ENCODE results near the gene GRAP2. TPM values are rescaled to one million over a fixed set of nuclear protein-coding genes. Genes with fewer than 3 reads are reported as not detected.

Gene GRAP2
- total RNA-seq, 2 experiments from 2014 or later: 137 to 138 TPM

- DNase-seq: no peak
- Mint-ChIP-seq H3K4me1 (peaks cover 11% of the 10 kb centered on the region), H3K27ac (no peak overlapping the region), H3K9me3 (no peaks in the 10 kb centered on the region), H3K36me3 (ENCODE audit: low read depth) (peaks cover 91% of the 10 kb centered on the region), H3K27me3 (no peaks in the 10 kb centered on the region), H3K4me3 (no peak overlapping the region)
- ChIA-PET CTCF (interaction anchor here (1.0 to 1.6 kb wide), 4 partner anchors 10 to 158 kb away, joined by 3 to 4 read pairs (median 3); no protein-coding TSS in a partner anchor), POLR2A (interaction anchor here (0.6 kb wide), 1 partner anchor 404 kb away, joined by 4 read pairs; no protein-coding TSS in a partner anchor)
Measured at GRCh38 chr22:39967103-39967829, 66.4 kb downstream of the GRAP2 start.

- Mint-ChIP-seq H3K27ac (peak overlapping the region; percentile 76), H3K27me3 (no peaks in the 10 kb centered on the region), H3K4me3 (no peak overlapping the region), H3K36me3 (ENCODE audit: low read depth) (peaks cover 92% of the 10 kb centered on the region), H3K4me1 (peaks cover 1% of the 10 kb centered on the region), H3K9me3 (no peaks in the 10 kb centered on the region)
- DNase-seq: no peak
- POLR2A ChIA-PET: no interaction called here
- CTCF ChIA-PET: interaction anchor here (0.7 to 1.6 kb wide), 4 partner anchors 9 to 159 kb away, joined by 3 to 4 read pairs (median 3); no protein-coding TSS in a partner anchor
Measured at GRCh38 chr22:39967996-39968972, 67.4 kb downstream of the GRAP2 start.

GRCh38 chr22:39970742-39971141 lies 69.9 kb downstream of the GRAP2 start:
- no peaks in the 10 kb centered on the region for H3K4me1 Mint-ChIP-seq
- DNase-seq: no peak
- H3K36me3 Mint-ChIP-seq (ENCODE audit: low read depth): peaks cover 85% of the 10 kb centered on the region
- POLR2A ChIA-PET: no interaction called here
- H3K9me3 Mint-ChIP-seq: no peaks in the 10 kb centered on the region
- CTCF ChIA-PET: interaction anchor here (0.6 to 1.7 kb wide), 3 partner anchors 8 to 232 kb away, joined by 3 to 5 read pairs (median 3); no protein-coding TSS in a partner anchor
- H3K27me3 Mint-ChIP-seq: no peaks in the 10 kb centered on the region
- H3K4me3 Mint-ChIP-seq: no peak overlapping the region
- no peak overlapping the region for H3K27ac Mint-ChIP-seq

- ChIA-PET POLR2A (no interaction called here), CTCF (interaction anchor here (0.6 kb wide), 1 partner anchor 1733 kb away, joined by 4 read pairs; no protein-coding TSS in a partner anchor)
- peaks cover 3% of the 10 kb centered on the region for H3K4me1 Mint-ChIP-seq
- no peak overlapping the region for H3K4me3 Mint-ChIP-seq
- no peak overlapping the region for H3K27ac Mint-ChIP-seq
- no peaks in the 10 kb centered on the region for H3K27me3 Mint-ChIP-seq
- peaks cover 84% of the 10 kb centered on the region for H3K36me3 Mint-ChIP-seq (ENCODE audit: low read depth)
- DNase-seq: no peak
- no peaks in the 10 kb centered on the region for H3K9me3 Mint-ChIP-seq
Measured at GRCh38 chr22:39972641-39973040, 71.8 kb downstream of the GRAP2 start.

- CTCF ChIA-PET: interaction anchor here (0.7 kb wide), 1 partner anchor 9 kb away, joined by 3 read pairs; no protein-coding TSS in a partner anchor
- H3K36me3 Mint-ChIP-seq (ENCODE audit: low read depth): peaks cover 80% of the 10 kb centered on the region
- DNase-seq: no peak
- no peaks in the 10 kb centered on the region for H3K9me3 Mint-ChIP-seq
- H3K27ac Mint-ChIP-seq: no peak overlapping the region
- no peak overlapping the region for H3K4me3 Mint-ChIP-seq
- H3K4me1 Mint-ChIP-seq: peaks cover 7% of the 10 kb centered on the region
- POLR2A ChIA-PET: no interaction called here
- no peaks in the 10 kb centered on the region for H3K27me3 Mint-ChIP-seq
Measured at GRCh38 chr22:39973656-39974055, 72.8 kb downstream of the GRAP2 start.

- ChIA-PET CTCF (interaction anchor here (0.7 kb wide), 1 partner anchor 9 kb away, joined by 3 read pairs; no protein-coding TSS in a partner anchor), POLR2A (no interaction called here)
- H3K9me3 Mint-ChIP-seq: no peaks in the 10 kb centered on the region
Measured at GRCh38 chr22:39974065-39974464, 73.2 kb downstream of the GRAP2 start.

GRCh38 chr22:39979048-39979447 lies 78.2 kb downstream of the GRAP2 start:
- peaks cover 36% of the 10 kb centered on the region for H3K36me3 Mint-ChIP-seq (ENCODE audit: low read depth)
- CTCF ChIA-PET: interaction anchor here (1.1 kb wide), 1 partner anchor 11 kb away, joined by 3 read pairs; no protein-coding TSS in a partner anchor
- POLR2A ChIA-PET: no interaction called here

More at GRCh38 chr22:39974065-39974464, 73.2 kb downstream of the GRAP2 start:
- Mint-ChIP-seq H3K36me3 (ENCODE audit: low read depth) (peaks cover 76% of the 10 kb centered on the region), H3K4me3 (no peak overlapping the region), H3K4me1 (peaks cover 10% of the 10 kb centered on the region), H3K27ac (no peak overlapping the region), H3K27me3 (no peaks in the 10 kb centered on the region)
- DNase-seq: no peak

GRCh38 chr22:39979458-39979857 lies 78.6 kb downstream of the GRAP2 start:
- ChIA-PET POLR2A (no interaction called here), CTCF (interaction anchor here (1.1 kb wide), 1 partner anchor 10 kb away, joined by 3 read pairs; no protein-coding TSS in a partner anchor)
- no peak overlapping the region for H3K27ac Mint-ChIP-seq
- H3K36me3 Mint-ChIP-seq (ENCODE audit: low read depth): peaks cover 37% of the 10 kb centered on the region
- H3K27me3 Mint-ChIP-seq: no peaks in the 10 kb centered on the region
- H3K4me1 Mint-ChIP-seq: peaks cover 28% of the 10 kb centered on the region
- H3K4me3 Mint-ChIP-seq: no peak overlapping the region
- no peak for DNase-seq
- no peaks in the 10 kb centered on the region for H3K9me3 Mint-ChIP-seq

More at GRCh38 chr22:39979048-39979447, 78.2 kb downstream of the GRAP2 start:
- no peak overlapping the region for H3K27ac Mint-ChIP-seq
- no peaks in the 10 kb centered on the region for H3K27me3 Mint-ChIP-seq
- peaks cover 26% of the 10 kb centered on the region for H3K4me1 Mint-ChIP-seq
- no peaks in the 10 kb centered on the region for H3K9me3 Mint-ChIP-seq
- no peak for DNase-seq
- no peak overlapping the region for H3K4me3 Mint-ChIP-seq

- ChIA-PET POLR2A (no interaction called here), CTCF (no interaction called here)
- Mint-ChIP-seq H3K36me3 (ENCODE audit: low read depth) (peaks cover 30% of the 10 kb centered on the region), H3K9me3 (no peaks in the 10 kb centered on the region), H3K4me1 (peaks cover 38% of the 10 kb centered on the region), H3K27me3 (no peaks in the 10 kb centered on the region), H3K4me3 (no peak overlapping the region), H3K27ac (no peak overlapping the region)
- no peak for DNase-seq
Measured at GRCh38 chr22:39980596-39980995, 79.7 kb downstream of the GRAP2 start.

- Mint-ChIP-seq H3K4me3 (no peak overlapping the region), H3K27me3 (no peaks in the 10 kb centered on the region), H3K36me3 (ENCODE audit: low read depth) (peaks cover 6% of the 10 kb centered on the region), H3K4me1 (peaks cover 37% of the 10 kb centered on the region), H3K27ac (no peak overlapping the region), H3K9me3 (no peaks in the 10 kb centered on the region)
- POLR2A ChIA-PET: no interaction called here
- DNase-seq: no peak
- CTCF ChIA-PET: no interaction called here
Measured at GRCh38 chr22:39983346-39983745, 82.5 kb downstream of the GRAP2 start.

- Mint-ChIP-seq H3K27ac (no peak overlapping the region), H3K4me1 (peaks cover 34% of the 10 kb centered on the region), H3K9me3 (no peaks in the 10 kb centered on the region), H3K36me3 (ENCODE audit: low read depth) (peaks cover 6% of the 10 kb centered on the region), H3K4me3 (no peak overlapping the region), H3K27me3 (peaks cover 6% of the 10 kb centered on the region)
- ChIA-PET POLR2A (no interaction called here), CTCF (no interaction called here)
- DNase-seq: no peak
Measured at GRCh38 chr22:39984006-39984405, 83.1 kb downstream of the GRAP2 start.

GRCh38 chr22:39984746-39985145 lies 83.9 kb downstream of the GRAP2 start:
- ChIA-PET POLR2A (no interaction called here), CTCF (no interaction called here)
- no peaks in the 10 kb centered on the region for H3K9me3 Mint-ChIP-seq
- H3K27me3 Mint-ChIP-seq: peaks cover 10% of the 10 kb centered on the region
- H3K4me1 Mint-ChIP-seq: peaks cover 28% of the 10 kb centered on the region
- no peak overlapping the region for H3K27ac Mint-ChIP-seq
- no peak for DNase-seq
- peaks cover 6% of the 10 kb centered on the region for H3K36me3 Mint-ChIP-seq (ENCODE audit: low read depth)
- no peak overlapping the region for H3K4me3 Mint-ChIP-seq

All from activated CD4-positive, alpha-beta T cell treated with anti-CD3 and anti-CD28 coated beads, Interleukin-2, amount 10 ng/mL, durations not matched to agents 7 days and 5 days (primary cell).